ENCODE results near the gene C17orf100. TPM values are rescaled to one million over a fixed set of nuclear protein-coding genes. Genes with fewer than 3 reads are reported as not detected.
A peak's percentile ranks its signal among the peaks of the same experiment; 100 is the strongest.
"Not testable (repeated sequence)": the region's sequence is repeated elsewhere in the genome, so short reads cannot be mapped to it uniquely, and the experiment has no call there.

Gene C17orf100
- total RNA-seq, 1 donor = 1.6 TPM

DNA sequence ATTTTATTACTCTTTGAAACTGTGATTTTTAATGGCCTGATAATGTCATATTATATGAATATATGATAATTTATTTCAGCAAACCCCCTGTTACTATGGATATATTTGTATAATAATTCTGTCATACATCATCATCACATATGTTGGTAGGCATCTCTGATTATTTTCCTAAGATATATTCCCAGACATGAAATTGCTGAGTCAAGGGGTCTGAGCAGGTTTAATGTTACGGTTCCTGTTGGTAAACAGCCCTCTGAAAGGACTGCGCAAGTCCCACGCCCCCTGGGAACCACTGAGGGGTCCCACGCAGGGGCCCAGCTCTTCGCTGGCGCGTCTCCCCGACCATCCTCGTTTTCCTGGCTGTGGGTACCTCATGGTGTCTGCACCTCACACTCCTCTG, 37.4 kb downstream of the C17orf100 start:
- no peak for DNase-seq (ENCODE audit: low read depth in 2 of 3, low spot score in 2 of 3)

DNA sequence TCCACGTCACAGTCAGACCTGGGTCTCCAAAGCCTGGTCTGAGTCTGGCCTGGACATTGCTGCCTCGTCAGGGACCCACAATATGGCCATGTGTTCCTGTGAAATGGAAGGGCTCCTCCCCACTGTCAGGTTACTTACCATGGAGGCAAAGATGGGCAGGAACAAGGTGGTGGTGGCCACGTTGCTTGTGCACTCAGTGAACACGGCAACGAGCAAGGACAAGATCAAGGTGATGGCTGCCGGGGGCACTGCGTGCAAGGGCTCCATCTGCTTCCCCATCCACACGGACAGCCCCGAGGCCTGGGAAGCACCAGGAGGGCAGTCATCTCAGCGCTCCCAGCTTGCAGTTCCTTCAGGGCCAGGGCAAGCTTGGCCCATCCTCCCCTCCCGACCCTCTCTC, 39.1 kb downstream of the C17orf100 start:
- no peak for DNase-seq (ENCODE audit: low read depth in 2 of 3, low spot score in 2 of 3)

DNA sequence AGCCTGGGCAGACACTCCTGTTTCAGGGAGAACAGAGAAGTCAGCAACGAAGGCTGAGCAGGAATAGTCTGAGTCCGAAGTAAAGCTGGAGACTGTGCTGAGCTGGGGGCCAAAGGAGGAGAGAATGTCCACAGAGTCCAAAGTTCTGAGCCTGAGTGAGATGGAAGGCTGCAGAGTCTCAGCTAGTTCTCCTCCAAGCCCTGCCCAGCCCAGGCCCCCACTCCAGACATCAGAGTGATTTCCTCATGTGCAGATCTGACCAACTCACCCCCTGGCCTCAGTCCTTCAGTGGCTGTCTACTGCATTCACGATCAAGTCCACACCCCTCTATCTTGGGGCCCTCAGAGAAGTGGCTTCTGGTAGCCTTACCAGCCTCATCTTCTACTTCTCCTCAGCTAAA, 40.0 kb downstream of the C17orf100 start:
- no peak for DNase-seq (ENCODE audit: low read depth in 2 of 3, low spot score in 2 of 3)

DNA sequence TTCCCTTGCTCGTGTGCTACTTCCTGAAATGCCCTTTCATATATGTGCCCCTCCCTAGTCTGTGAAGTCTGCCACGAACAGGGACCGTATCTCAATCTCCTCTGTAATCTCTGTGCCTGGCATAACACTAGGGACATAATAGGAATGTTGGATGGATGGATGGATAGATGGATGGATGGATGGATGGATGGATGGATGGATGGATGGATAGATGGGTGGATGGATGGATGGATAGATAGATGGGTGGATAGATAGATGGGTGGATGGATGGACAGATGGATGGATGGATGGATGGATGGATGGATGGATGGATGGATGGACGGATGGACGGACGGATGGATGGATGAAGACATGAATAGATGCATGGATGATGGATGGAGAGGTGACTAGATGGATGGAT, 40.4 kb downstream of the C17orf100 start:
- not testable (repeated sequence) for DNase-seq (ENCODE audit: low read depth in 2 of 3, low spot score in 2 of 3)

DNA sequence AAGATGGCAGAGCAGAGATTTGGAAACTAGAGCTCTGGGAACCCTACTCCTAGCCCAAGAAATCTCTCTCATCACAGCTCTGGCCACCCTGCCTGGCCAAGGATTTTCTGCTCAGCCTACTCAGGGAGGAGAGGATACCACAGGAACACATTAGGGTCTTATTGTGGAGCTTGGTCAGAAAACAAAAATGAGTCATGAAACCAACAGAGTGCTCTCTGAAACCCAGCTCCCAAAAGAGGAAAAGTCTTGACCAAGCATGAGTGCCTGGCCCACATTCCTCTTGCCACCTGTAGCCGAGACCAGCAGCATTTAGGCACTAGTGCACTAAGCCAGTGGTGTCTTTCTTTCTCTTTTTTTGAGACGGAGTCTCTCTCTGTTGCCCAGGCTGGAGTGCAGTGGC, 43.5 kb downstream of the C17orf100 start:
- no peak for DNase-seq (ENCODE audit: low read depth in 2 of 3, low spot score in 2 of 3)

DNA sequence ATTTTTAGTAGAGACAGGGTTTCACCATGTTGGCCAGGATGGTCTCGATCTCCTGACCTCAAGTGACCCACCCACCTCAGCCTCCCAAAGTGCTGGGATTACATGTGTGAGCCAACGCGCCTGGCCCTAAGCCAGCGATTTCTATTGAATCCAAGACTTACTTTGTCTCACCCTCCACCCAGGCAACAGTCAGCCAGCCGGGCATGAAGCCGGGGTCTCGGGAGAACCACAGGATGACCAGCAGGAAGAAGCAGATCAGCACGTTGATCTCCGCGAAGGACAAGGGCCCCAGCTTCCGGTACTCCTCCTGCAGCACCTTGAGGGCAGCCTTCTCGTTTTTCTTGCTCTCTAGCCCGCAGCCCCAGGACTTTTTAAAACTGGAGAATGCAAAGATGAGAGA, 44.0 kb downstream of the C17orf100 start:
- DNase-seq (ENCODE audit: low read depth in 2 of 3, low spot score in 2 of 3) = no peak

DNA sequence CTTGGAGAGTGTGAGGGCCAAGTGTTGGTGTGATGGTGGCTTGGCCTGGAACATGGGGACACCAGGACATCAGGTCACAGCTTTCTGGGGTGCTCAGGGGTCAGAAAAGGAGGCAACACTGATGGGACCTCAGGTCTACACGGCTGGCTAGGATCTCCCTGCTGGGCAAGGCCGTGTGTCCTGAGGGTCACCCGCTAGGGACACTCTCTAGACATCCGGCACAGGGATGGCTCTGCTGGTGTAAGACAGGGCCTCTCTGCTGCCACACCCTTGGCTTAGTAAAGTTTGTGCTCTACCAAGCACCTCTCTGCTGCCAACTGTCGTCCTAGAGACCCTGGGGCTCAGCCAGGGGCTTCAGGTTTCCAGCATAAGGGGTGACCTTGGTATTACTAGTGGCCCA, 45.3 kb downstream of the C17orf100 start:
- no peak for DNase-seq (ENCODE audit: low read depth in 2 of 3, low spot score in 2 of 3)

DNA sequence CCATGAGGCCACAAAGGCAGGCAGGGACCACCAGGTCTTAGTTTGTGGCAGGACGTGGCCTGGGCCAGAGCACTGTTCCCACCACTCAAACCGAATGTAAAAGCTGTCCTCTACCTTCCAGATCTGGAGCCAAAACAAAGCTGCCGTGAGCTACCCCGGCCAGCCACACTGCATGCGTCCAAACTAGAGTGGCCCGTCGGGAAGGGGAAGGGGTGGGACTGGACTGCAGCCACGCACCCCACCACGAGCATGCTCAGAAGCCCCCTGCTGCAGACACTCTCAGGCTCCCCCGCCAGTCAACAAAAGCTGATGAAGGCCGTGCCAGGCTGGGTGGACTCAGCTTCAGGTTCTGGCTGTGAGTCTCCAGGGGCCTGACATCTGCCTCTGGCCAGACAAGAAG, 46.4 kb downstream of the C17orf100 start:
- DNase-seq (ENCODE audit: low read depth in 2 of 3, low spot score in 2 of 3) = no peak

DNA sequence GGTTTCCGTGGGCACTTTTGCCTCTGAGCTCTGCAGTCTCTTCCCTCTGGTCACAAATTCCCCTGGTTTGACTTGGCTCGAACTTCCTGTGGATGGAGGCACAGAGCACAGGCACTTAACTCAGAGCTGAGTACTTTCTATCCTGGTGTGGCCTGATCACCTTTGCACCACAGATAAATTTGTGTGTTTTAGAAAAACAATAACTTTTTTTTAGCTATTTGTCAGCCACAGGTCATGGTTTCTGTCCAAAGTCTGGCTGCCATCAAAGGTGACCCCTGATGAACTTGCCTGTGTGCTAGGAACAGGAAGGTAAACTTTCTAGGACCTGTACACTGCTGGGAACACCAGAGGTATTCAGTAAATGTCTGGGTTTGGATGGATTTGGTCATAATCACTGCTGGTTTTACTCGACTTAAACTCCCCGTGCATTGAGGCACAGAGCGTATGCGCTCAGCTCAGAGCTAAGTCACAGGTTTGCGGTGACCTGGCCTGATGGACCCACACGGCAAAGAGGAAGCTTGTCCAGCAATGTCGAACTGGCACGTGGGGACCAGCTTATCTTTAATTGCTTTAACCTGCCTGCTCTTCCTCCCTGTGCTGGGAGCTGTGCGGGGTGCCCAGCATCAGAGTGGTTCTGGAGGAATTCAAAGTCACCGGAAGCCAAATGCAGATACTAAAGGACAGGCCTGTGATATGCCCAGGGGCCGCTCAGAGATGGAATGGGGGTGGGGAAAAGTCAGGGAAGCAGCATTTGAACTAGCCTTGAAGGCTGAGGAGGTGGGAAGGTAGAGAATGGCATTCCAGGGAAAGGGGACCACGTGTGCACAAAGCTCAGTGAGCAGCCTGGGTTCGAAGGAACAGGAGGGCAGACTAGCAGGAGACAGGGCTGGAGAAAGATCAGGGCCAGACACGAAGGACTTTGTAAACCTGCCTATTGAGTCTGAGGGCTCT, 48.7 kb downstream of the C17orf100 start:
- DNase-seq (ENCODE audit: low read depth in 2 of 3, low spot score in 2 of 3) = no peak

DNA sequence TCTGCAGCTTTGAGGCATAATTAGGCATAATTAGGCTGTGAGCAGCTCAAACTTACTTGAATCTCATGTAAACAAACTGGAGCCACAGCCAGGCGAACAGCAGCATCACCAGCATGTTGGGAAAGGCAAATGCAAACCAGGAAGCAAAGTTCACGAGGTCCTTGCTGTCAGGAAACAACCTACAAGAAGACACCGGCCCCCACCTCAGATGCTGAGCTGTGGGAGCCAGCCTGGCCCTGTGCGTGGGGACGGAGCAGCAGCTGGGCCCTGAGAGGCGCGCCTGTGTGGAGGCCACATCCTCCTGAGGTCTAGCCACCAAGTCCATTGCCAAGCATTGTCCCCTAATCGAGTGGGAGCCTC, 49.4 kb downstream of the C17orf100 start:
- no peak for DNase-seq (ENCODE audit: low read depth in 2 of 3, low spot score in 2 of 3)

DNA sequence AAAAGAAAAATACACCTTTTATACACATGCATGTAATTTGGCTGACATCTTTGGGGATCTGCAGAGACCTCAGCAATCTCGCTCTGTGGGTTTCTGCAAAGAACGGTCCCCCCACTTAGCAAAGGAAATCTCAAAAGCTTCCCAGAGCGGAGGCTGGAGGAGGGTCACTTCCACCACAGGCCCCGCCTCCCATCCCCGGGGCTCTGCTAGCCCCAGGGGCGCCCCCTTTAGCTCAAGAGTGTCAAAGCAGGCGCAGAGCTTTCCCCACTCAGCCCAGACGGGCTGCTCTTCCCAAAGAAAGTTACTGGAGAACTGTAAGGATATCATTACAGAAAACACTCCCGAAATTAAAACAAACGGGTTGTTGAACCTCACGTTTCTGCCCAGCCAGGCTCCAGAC, 50.2 kb downstream of the C17orf100 start:
- peak in 2 of 3 donors; percentile 32 to 56 for DNase-seq (ENCODE audit: low read depth in 2 of 3, low spot score in 2 of 3)

DNA sequence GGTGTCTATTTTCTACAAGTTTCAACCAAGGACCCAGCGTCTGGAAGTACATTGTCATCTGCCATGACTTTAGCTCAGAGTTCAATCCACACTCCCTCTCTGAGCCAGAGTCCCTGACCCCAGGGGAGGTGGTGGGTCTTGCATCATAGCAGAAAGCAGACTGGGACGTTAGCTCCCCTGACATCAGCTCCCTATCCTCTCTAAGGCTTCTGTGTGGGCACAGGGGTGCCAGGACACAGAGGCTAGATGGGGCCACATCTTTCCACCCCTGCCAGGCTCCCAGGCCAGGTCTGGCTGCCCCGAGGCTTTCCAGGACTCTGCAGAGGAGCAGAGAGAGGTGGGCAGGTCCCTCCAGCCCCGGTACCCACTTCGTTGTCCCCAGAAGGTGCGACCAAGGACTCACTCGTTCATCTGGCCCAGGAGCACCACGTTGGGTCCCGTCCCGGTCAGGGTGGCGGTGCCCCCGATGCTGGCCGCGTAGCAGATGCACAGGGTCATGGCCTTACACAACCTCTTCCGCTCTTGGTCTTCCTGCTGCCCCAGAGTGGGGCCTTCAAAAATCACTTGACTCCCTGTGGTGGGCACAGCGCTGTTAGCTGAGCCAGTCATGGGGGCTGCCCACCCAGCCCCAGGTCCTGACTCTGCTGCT, 51.1 kb downstream of the C17orf100 start:
- DNase-seq (ENCODE audit: low read depth in 2 of 3, low spot score in 2 of 3) = no peak

Small RNA genes lying within 50 kb of the gene (small RNA-seq; reads per million reads assigned to genes)
- not detected for gene MIR4520-1

Other genes with a start within 250 kb of the C17orf100 start
- not detected for gene AIPL1, start 216.6 kb upstream of the C17orf100 start, total RNA-seq
- gene PIMREG, start 207.3 kb upstream of the C17orf100 start, total RNA-seq = 0.54 TPM
- gene PITPNM3, start 95.2 kb upstream of the C17orf100 start, total RNA-seq = 0.54 TPM
- gene KIAA0753, start 11.1 kb upstream of the C17orf100 start, total RNA-seq = 10.8 TPM
- 60.3 TPM for gene TXNDC17, start 10.7 kb upstream of the C17orf100 start, total RNA-seq
- 4.6 TPM for gene MED31, start 157 bp upstream of the C17orf100 start, total RNA-seq
- under 0.01 TPM for gene SLC13A5, start 61.6 kb downstream of the C17orf100 start, total RNA-seq
- 72.7 TPM for gene XAF1, start 104.3 kb downstream of the C17orf100 start, total RNA-seq
- gene FBXO39, start 124.5 kb downstream of the C17orf100 start, total RNA-seq = 0.81 TPM
- gene TEKT1, start 180.0 kb downstream of the C17orf100 start, total RNA-seq = 0.27 TPM

All from hematopoietic multipotent progenitor cell (in vitro differentiated cells).